Activated CD4-positive, alpha-beta T cell treated with anti-CD3 and anti-CD28 coated beads for 36 hours (primary cell): Measurements from ENCODE around the gene MGST2. TPM values are rescaled to one million over a fixed set of nuclear protein-coding genes. Genes with fewer than 3 reads are reported as not detected.
A peak's percentile ranks its signal among the peaks of the same experiment; 100 is the strongest.

Experiments used
- ATAC-seq: fragments of 200-7000 bp; cut with Tn5 transposase; one replicate; pipeline ENCODE4 v1.10.0; 2021; ENCODE audit warnings: mild to moderate bottlenecking, moderate library complexity
- CTCF ChIA-PET: fragments of 350-600 bp; sonication (Branson Sonifier 250); formaldehyde crosslinking; loops from one replicate; lab custom pipeline; 2021; ENCODE audit warnings: antibody characterized with exemption; lab: Charles Lee
- POLR2A ChIA-PET: fragments of 350-600 bp; sonication (Branson Sonifier 250); formaldehyde crosslinking; loops from one replicate; lab custom pipeline; 2021; ENCODE audit warnings: antibody characterized with exemption, inconsistent platforms; lab: Charles Lee
- DNase-seq: peaks from one replicate; pipeline ENCODE4 v3.0.0-alpha.2; 2020
- H3K27ac Mint-ChIP-seq: one replicate; pipeline ENCODE4 v1.8.0; 2021; ENCODE audit warnings: mixed read lengths
- H3K27me3 Mint-ChIP-seq: one replicate; pipeline ENCODE4 v1.8.0; 2021; ENCODE audit warnings: mixed read lengths
- H3K36me3 Mint-ChIP-seq: one replicate; pipeline ENCODE4 v1.8.0; 2021; ENCODE audit warnings: low read depth, mixed read lengths
- H3K4me1 Mint-ChIP-seq: one replicate; pipeline ENCODE4 v1.8.0; 2021; ENCODE audit warnings: mixed read lengths
- H3K4me3 Mint-ChIP-seq: one replicate; pipeline ENCODE4 v1.8.0; 2021; ENCODE audit warnings: mild to moderate bottlenecking, moderate library complexity, mixed read lengths
- H3K9me3 Mint-ChIP-seq: one replicate; pipeline ENCODE4 v1.8.0; 2021; ENCODE audit warnings: low read depth, mixed read lengths
- intact Hi-C, 2 experiments: fragments of 100-400 bp; cut with DNase I in 1 of 2; cut with micrococcal nuclease in 1 of 2; formaldehyde crosslinking; loops; one replicate each; pipeline versions ENCODE4 v1.14.2 to v1.15.1; 2022 to 2024; cut with DNase I, micrococcal nuclease
- total RNA-seq, 2 experiments: library from RNA; stranded (reverse); gene quantifications; one replicate each; pipeline ENCODE4 v1.2.3, GENCODE V29; 2021

MGST2 gene
- total RNA-seq, 2 experiments from 2014 or later, result 28.9 to 32.8 TPM

GRCh38 chr4:139645458-139645857, 20.2 kb upstream of the MGST2 start:
- Mint-ChIP-seq H3K9me3 (no peaks in the 10 kb centered on the region), H3K4me1 (no peaks in the 10 kb centered on the region), H3K27me3 (no peaks in the 10 kb centered on the region), H3K36me3 (no peaks in the 10 kb centered on the region), H3K27ac (no peak overlapping the region), H3K4me3 (no peak overlapping the region)
- DNase-seq, result no peak
- ChIA-PET CTCF (interaction anchor here (0.6 to 1.6 kb wide), 4 partner anchors 12 to 1174 kb away, joined by 3 to 7 read pairs (median 3); no protein-coding TSS in a partner anchor), POLR2A (no interaction called here)
- ATAC-seq, result no peak
- intact Hi-C loops, result no loop called here

GRCh38 chr4:139647184-139647583, 18.4 kb upstream of the MGST2 start:
- ChIA-PET POLR2A (no interaction called here), CTCF (interaction anchor here (0.7 kb wide), 1 partner anchor 44 kb away, joined by 3 read pairs; no protein-coding TSS in a partner anchor)
- Mint-ChIP-seq H3K27me3 (no peaks in the 10 kb centered on the region), H3K36me3 (no peaks in the 10 kb centered on the region), H3K4me3 (no peak overlapping the region), H3K9me3 (no peaks in the 10 kb centered on the region), H3K4me1 (peaks cover 5% of the 10 kb centered on the region), H3K27ac (no peak overlapping the region)
- no peak for ATAC-seq
- DNase-seq, result no peak
- intact Hi-C loops, result no loop called here

- ChIA-PET CTCF (no interaction called here), POLR2A (interaction anchor here (0.7 kb wide), 1 partner anchor 50 kb away, joined by 4 read pairs; no protein-coding TSS in a partner anchor)
- ATAC-seq, result no peak
Measured at GRCh38 chr4:139647952-139648351, 17.7 kb upstream of the MGST2 start.

GRCh38 chr4:139651282-139652194, 14.1 kb upstream of the MGST2 start:
- Mint-ChIP-seq H3K4me3 (no peak overlapping the region), H3K27me3 (no peaks in the 10 kb centered on the region), H3K27ac (peak overlapping the region; percentile 5), H3K9me3 (no peaks in the 10 kb centered on the region), H3K4me1 (peaks cover 5% of the 10 kb centered on the region), H3K36me3 (no peaks in the 10 kb centered on the region)
- ChIA-PET CTCF (interaction anchor here (0.6 to 6.3 kb wide), 18 partner anchors 12 to 872 kb away, joined by 3 to 82 read pairs (median 3); partner anchors contain the start of gene ELMOD2), POLR2A (no interaction called here)
- DNase-seq, result peak; percentile 84
- intact Hi-C loops, result loop anchor here (1.0 to 10.0 kb wide), 7 partner anchors 48 to 619 kb away; partner anchors contain the start of gene MAML3 (in 1 of the 2)
- peak; percentile 85 for ATAC-seq

More at GRCh38 chr4:139647952-139648351, 17.7 kb upstream of the MGST2 start:
- H3K4me3 Mint-ChIP-seq, result no peak overlapping the region
- no peaks in the 10 kb centered on the region for H3K36me3 Mint-ChIP-seq
- intact Hi-C loops, result no loop called here
- H3K9me3 Mint-ChIP-seq, result no peaks in the 10 kb centered on the region
- no peak for DNase-seq
- H3K4me1 Mint-ChIP-seq, result peaks cover 5% of the 10 kb centered on the region
- no peak overlapping the region for H3K27ac Mint-ChIP-seq
- H3K27me3 Mint-ChIP-seq, result no peaks in the 10 kb centered on the region

GRCh38 chr4:139654516-139654915, 11.1 kb upstream of the MGST2 start:
- H3K4me3 Mint-ChIP-seq, result no peak overlapping the region

GRCh38 chr4:139655116-139655515, 10.5 kb upstream of the MGST2 start:
- CTCF ChIA-PET, result interaction anchor here (0.6 to 4.2 kb wide), 9 partner anchors 11 to 794 kb away, joined by 3 to 32 read pairs (median 3); partner anchors contain the start of gene MGST2
- ATAC-seq (no peak), DNase-seq (peak; percentile 55)
- Mint-ChIP-seq H3K9me3 (no peaks in the 10 kb centered on the region), H3K27ac (no peak overlapping the region), H3K36me3 (no peaks in the 10 kb centered on the region), H3K4me3 (no peak overlapping the region), H3K27me3 (no peaks in the 10 kb centered on the region), H3K4me1 (peaks cover 29% of the 10 kb centered on the region)
- POLR2A ChIA-PET, result no interaction called here
- intact Hi-C loops, result loop anchor here (1.0 to 10.0 kb wide), 11 partner anchors 47 to 867 kb away; partner anchors contain the start of genes ELF2 (in 2 of the 2), ELMOD2 (in 1 of the 2), MAML3 (in 1 of the 2) and NOCT (in 1 of the 2)

More at GRCh38 chr4:139654516-139654915, 11.1 kb upstream of the MGST2 start:
- Mint-ChIP-seq H3K4me1 (peaks cover 27% of the 10 kb centered on the region), H3K9me3 (no peaks in the 10 kb centered on the region), H3K36me3 (no peaks in the 10 kb centered on the region), H3K27me3 (no peaks in the 10 kb centered on the region), H3K27ac (no peak overlapping the region)
- ChIA-PET CTCF (interaction anchor here (1.0 to 6.3 kb wide), 3 partner anchors 12 to 50 kb away, joined by 4 to 82 read pairs (median 28); partner anchors contain the start of gene MGST2), POLR2A (no interaction called here)
- intact Hi-C loops, result loop anchor here (5.0 to 10.0 kb wide), 3 partner anchors 500 to 622 kb away; partner anchors contain the start of gene MAML3 (in 1 of the 2)
- DNase-seq, result no peak
- no peak for ATAC-seq

- ChIA-PET CTCF (interaction anchor here (0.6 to 4.2 kb wide), 36 partner anchors 9 to 927 kb away, joined by 3 to 32 read pairs (median 4); partner anchors contain the start of genes ELMOD2, MGST2 and SETD7), POLR2A (interaction anchor here (0.6 to 1.6 kb wide), 4 partner anchors 11 to 354 kb away, joined by 3 to 4 read pairs (median 3); no protein-coding TSS in a partner anchor)
- no peaks in the 10 kb centered on the region for H3K9me3 Mint-ChIP-seq
- H3K4me3 Mint-ChIP-seq, result peak overlapping the region; percentile 57
- ATAC-seq, result peak; percentile 48
- peaks cover 24% of the 10 kb centered on the region for H3K4me1 Mint-ChIP-seq
- peak overlapping the region; percentile 99 for H3K27ac Mint-ChIP-seq
- no peaks in the 10 kb centered on the region for H3K27me3 Mint-ChIP-seq
- peak; percentile 73 for DNase-seq
- intact Hi-C loops, result loop anchor here (1.0 to 10.0 kb wide), 16 partner anchors 8 to 865 kb away; partner anchors contain the start of genes ELF2 (in 2 of the 2), SETD7 (in 2 of the 2), ELMOD2 (in 1 of the 2) and MAML3 (in 1 of the 2)
- H3K36me3 Mint-ChIP-seq, result no peaks in the 10 kb centered on the region
Measured at GRCh38 chr4:139656614-139657486, 8.8 kb upstream of the MGST2 start.

GRCh38 chr4:139658185-139658584, 7.4 kb upstream of the MGST2 start:
- ATAC-seq, result peak; percentile 40
- Mint-ChIP-seq H3K27ac (peak overlapping the region; percentile 99), H3K4me1 (peaks cover 24% of the 10 kb centered on the region), H3K4me3 (peak overlapping the region; percentile 57), H3K9me3 (no peaks in the 10 kb centered on the region), H3K36me3 (no peaks in the 10 kb centered on the region), H3K27me3 (no peaks in the 10 kb centered on the region)
- ChIA-PET POLR2A (interaction anchor here (0.6 to 1.6 kb wide), 4 partner anchors 10 to 701 kb away, joined by 3 to 4 read pairs (median 4); no protein-coding TSS in a partner anchor), CTCF (interaction anchor here (0.6 to 4.2 kb wide), 19 partner anchors 8 to 703 kb away, joined by 3 to 32 read pairs (median 4); partner anchors contain the start of genes MGST2 and SETD7)
- peak; percentile 66 for DNase-seq
- intact Hi-C loops, result loop anchor here (1.0 to 10.0 kb wide), 11 partner anchors 43 to 864 kb away; partner anchors contain the start of genes ELF2 (in 2 of the 2), ELMOD2 (in 1 of the 2), MAML3 (in 1 of the 2) and NOCT (in 1 of the 2)

- H3K27ac Mint-ChIP-seq, result peak overlapping the region; percentile 99
- peaks cover 24% of the 10 kb centered on the region for H3K4me1 Mint-ChIP-seq
- peak overlapping the region; percentile 57 for H3K4me3 Mint-ChIP-seq
- POLR2A ChIA-PET, result interaction anchor here (0.5 to 1.6 kb wide), 3 partner anchors 9 to 339 kb away, joined by 3 to 4 read pairs (median 3); no protein-coding TSS in a partner anchor
- CTCF ChIA-PET, result interaction anchor here (0.9 to 4.2 kb wide), 4 partner anchors 13 to 56 kb away, joined by 4 to 32 read pairs (median 6); no protein-coding TSS in a partner anchor
- no peaks in the 10 kb centered on the region for H3K36me3 Mint-ChIP-seq
- H3K27me3 Mint-ChIP-seq, result no peaks in the 10 kb centered on the region
- DNase-seq, result peak; percentile 34
- no peak for ATAC-seq
- no peaks in the 10 kb centered on the region for H3K9me3 Mint-ChIP-seq
- intact Hi-C loops, result loop anchor here (1.0 to 10.0 kb wide), 11 partner anchors 42 to 864 kb away; partner anchors contain the start of genes ELF2 (in 2 of the 2), ELMOD2 (in 1 of the 2), MAML3 (in 1 of the 2) and NOCT (in 1 of the 2)
Measured at GRCh38 chr4:139658586-139659382, 6.8 kb upstream of the MGST2 start.
